RWPE1 (cell line): ENCODE data around the gene PM20D2.

Experiments
- CTCF ChIA-PET: fragments of 350-600 bp; sonication (Branson Sonifier 250); formaldehyde crosslinking; extraction: SDS; loops from one replicate; lab custom pipeline; 2021; lab: Yijun Ruan, JAX
- POLR2A ChIA-PET: fragments of 400-600 bp; formaldehyde crosslinking; extraction: SDS; loops from one replicate; lab custom pipeline; 2020; ENCODE audit warnings: antibody characterized with exemption; ENCODE audit not compliant: low non-redundant PET; lab: Yijun Ruan, JAX
- DNase-seq: peaks from one replicate; pipeline ENCODE4 v3.0.0; 2012; ENCODE audit warnings: low spot score
- H3K27ac ChIP-seq: fragments of 450-650 bp; 2 replicates; pipeline ENCODE4 v1.5.1; 2017
- CTCF ChIP-seq: fragments of 450-650 bp; conservative IDR thresholded peaks from 2 replicates; pipeline ENCODE4 v1.5.1; 2017; ENCODE audit warnings: low read depth, mild to moderate bottlenecking

PM20D2 gene

GRCh38 chr6:89145956-89146717 lies at the start of gene PM20D2:
PM20D2 (plus strand) TSS chr6:89146055; CDS start chr6:89146145, 90 bp downstream.
- peak; percentile 72 for DNase-seq

GRCh38 chr6:89098461-89098860 lies 47.4 kb upstream of the PM20D2 start:
- no peak for DNase-seq
- TF ChIP-seq CTCF, result no peak
- ChIA-PET POLR2A (no interaction called here), CTCF (no interaction called here)
- no peak overlapping the region for H3K27ac ChIP-seq

More at GRCh38 chr6:89145956-89146717, at the start of gene PM20D2:
- no peak for TF ChIP-seq CTCF
- peak within 1 kb of the TSS; percentile 87 for H3K27ac ChIP-seq
- POLR2A ChIA-PET, result no interaction called here
- CTCF ChIA-PET, result interaction anchor here (0.6 to 1.9 kb wide), 3 partner anchors 34 to 727 kb away, joined by 3 to 13 read pairs (median 3); no protein-coding TSS in a partner anchor

GRCh38 chr6:89100114-89100513 lies 45.7 kb upstream of the PM20D2 start:
- TF ChIP-seq CTCF, result no peak
- POLR2A ChIA-PET, result no interaction called here
- CTCF ChIA-PET, result no interaction called here
- no peak overlapping the region for H3K27ac ChIP-seq
- DNase-seq, result no peak

- no peak for DNase-seq
- no peak overlapping the region for H3K27ac ChIP-seq
- ChIA-PET CTCF (no interaction called here), POLR2A (no interaction called here)
- no peak for TF ChIP-seq CTCF
Observed at GRCh38 chr6:89110284-89110683, 35.6 kb upstream of the PM20D2 start.

GRCh38 chr6:89111933-89112332 lies 33.9 kb upstream of the PM20D2 start:
- CTCF ChIA-PET, result interaction anchor here (0.7 kb wide), 1 partner anchor 34 kb away, joined by 3 read pairs; the partner anchor contains the start of gene PM20D2
- no peak overlapping the region for H3K27ac ChIP-seq
- no peak for DNase-seq
- TF ChIP-seq CTCF, result no peak
- POLR2A ChIA-PET, result interaction anchor here (0.6 kb wide), 1 partner anchor 290 kb away, joined by 3 read pairs; no protein-coding TSS in a partner anchor

GRCh38 chr6:89116702-89117101 lies 29.2 kb upstream of the PM20D2 start:
- H3K27ac ChIP-seq, result no peak overlapping the region
- POLR2A ChIA-PET, result no interaction called here
- CTCF ChIA-PET, result interaction anchor here (1.5 kb wide), 1 partner anchor 133 kb away, joined by 7 read pairs; no protein-coding TSS in a partner anchor
- no peak for TF ChIP-seq CTCF
- DNase-seq, result no peak
